NCI-H2171 treated with DMSO at 0.1 percent for 48 hours (cell line): Measurements from ENCODE around the gene NLRP6.
"Not testable (repeated sequence)": the region's sequence is repeated elsewhere in the genome, so short reads cannot be mapped to it uniquely, and the experiment has no call there.

Experiments
- DNase-seq: peaks from one replicate; lab custom pipeline; 2025; lab: John Stamatoyannopoulos, UW

The NLRP6 gene

DNA sequence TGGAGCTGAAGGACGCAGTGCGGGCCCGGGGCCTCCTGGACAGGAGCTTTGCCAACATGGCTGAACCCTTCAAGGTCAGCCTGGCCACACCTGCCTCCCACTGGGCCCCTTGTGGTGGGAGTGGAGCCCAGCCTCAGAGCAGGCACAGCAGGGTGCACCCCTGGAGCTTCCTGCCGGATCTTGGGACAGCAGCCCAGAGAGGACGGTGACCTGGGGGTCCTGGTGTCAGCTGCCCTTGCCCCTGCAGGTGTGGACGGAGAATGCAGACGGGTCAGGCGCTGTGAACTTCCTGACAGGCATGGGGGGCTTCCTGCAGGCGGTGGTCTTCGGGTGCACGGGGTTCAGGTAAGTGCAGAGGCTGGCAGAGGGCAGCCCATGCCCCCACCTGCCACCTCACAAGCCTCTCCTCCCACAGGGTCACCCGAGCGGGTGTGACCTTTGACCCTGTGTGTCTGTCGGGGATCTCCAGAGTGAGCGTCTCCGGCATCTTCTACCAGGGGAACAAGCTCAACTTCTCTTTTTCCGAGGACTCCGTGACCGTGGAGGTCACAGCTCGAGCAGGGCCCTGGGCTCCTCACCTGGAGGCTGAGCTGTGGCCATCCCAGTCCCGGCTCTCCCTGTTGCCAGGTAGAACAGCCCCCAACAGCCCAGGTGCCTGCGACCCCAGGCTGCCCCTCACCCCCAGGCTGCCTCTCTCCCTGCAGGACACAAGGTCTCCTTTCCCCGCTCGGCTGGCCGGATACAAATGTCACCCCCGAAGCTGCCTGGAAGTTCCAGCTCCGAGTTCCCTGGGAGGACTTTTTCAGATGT is 15.8 kb downstream of the NLRP6 start:
- no peak for DNase-seq

- no peak for DNase-seq
Observed at GRCh38 chr11:294780-295179, 16.6 kb downstream of the NLRP6 start.

- DNase-seq, result no peak
Observed at GRCh38 chr11:295351-296170, 17.4 kb downstream of the NLRP6 start.

GRCh38 chr11:296171-297050 is 18.2 kb downstream of the NLRP6 start:
- DNase-seq, result no peak

- no peak for DNase-seq
Observed at GRCh38 chr11:297051-297585, 18.9 kb downstream of the NLRP6 start.

DNA sequence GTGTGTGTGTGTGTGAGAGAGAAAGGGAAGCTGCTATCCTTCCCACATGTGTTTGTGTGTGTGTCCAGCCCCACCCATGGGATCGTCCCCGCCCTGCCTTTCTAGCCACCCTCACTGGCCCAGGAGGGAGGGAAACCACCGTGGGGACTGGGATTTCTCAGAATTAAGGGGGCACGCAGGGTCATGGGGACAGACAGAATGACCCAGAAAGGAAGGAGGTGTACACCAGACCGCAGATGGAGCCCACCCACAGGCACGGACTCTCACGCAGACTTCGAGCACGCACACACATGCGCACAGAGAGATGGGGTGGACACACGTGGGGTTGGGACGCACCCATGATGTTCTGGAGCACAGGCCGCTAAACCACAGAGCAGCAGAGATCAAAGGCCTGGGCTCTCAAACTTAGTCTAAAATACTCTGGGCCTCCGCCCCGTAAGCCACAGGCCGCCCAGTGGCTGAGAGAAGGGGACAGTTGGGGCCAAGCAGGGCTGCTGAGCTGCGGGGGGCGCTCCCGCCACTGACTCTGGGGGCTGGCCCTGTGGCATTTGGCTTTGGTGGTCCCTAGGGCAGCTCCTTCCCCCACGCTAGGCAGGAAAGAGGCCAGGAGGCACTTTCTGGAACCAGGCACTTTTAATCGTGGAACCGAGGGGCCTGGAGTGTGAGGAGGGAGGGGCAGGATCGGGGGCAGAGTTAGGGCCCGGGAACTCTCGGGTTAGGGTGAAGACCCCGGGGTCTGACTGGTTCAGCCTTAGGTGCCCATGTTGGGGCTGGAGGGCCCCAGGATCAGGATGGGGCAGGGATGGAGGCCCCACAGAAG is 19.6 kb downstream of the NLRP6 start:
- no peak for DNase-seq

DNA sequence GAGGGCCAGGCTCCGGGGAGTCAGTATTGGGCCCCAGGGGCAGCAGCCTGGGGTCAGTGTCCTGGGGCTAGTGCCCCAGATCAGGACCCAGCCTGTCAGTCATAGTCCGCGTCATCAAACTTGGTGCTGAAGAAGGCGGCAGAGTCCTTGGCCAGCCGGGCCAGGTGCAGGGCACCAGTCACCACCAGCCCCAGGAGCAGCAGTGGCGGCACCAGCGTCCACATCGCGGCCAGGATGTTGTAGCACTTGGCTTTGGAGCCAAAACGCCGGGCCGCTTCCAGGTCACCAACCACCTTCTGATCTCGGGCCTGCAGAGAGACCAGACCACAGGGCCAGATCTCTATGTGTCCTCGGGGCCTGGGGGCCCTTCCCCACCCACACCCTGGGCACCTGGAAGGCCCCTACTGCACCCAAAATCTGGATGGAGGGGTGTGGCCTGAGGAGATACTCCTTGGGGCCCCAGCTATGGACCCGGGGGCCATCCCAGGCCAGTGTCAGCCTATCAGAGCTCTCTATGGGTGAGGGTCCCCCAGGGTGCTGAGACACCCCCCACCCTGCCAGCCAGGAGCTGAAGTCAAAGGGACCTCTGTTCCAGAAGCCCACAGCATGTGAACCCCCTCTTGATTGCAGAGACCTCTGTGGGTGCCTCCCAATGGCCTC is 20.3 kb downstream of the NLRP6 start:
- no peak for DNase-seq

GRCh38 chr11:299081-299891 is 21.1 kb downstream of the NLRP6 start, which contains the start of gene IFITM5:
Gene IFITM5 (minus strand): TSS chr11:299526. CDS start chr11:299490, 36 bp downstream.
- no peak for DNase-seq

- DNase-seq, result no peak
Observed at GRCh38 chr11:299951-300735, 21.9 kb downstream of the NLRP6 start.

DNA sequence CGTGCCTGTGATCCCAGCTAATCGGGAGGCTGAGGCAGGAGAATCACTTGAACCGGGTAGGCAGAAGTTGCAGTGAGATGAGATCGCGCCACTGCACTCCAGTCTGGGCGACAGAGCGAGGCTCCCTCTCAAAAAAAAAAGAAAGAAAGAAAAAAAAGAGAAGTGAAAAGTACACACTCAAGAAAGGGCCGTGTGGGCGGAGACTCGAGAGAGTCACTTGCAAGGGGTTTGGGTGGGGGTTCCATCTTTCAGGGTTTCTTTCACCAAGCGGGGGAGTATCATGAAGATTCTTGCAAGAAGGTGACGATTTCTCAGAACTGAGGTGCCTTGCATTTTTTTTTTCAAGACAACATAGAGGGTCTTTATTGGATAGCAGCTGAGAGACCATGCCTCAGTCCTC is 25.2 kb downstream of the NLRP6 start:
- DNase-seq, result no peak

DNA sequence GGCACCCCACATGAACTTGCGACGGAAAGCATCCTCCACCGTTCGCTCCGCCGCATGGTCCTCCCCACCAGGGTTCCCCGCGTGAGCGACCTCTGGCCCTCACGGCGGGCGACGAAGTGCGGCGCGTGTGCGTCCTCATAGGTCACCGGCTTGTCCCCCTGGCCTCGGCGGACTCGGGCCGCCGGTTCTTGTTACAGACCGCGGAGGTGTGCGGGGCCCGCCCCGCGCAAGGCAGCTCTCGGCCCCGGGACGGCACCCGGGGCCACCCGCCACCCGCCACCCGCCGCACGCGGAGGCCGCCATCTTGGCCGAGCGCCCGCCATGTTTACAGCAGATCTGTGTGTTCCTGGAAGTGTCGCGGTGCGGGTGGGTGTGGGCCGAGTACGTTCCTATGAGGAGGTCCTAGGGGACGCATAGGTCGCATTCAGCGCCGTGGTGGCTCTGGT is 25.9 kb downstream of the NLRP6 start:
- DNase-seq, result no peak

- peak; percentile 4 for DNase-seq
Observed at GRCh38 chr11:304915-305843, 27.0 kb downstream of the NLRP6 start.

- no peak for DNase-seq
Observed at GRCh38 chr11:305844-306211, 27.6 kb downstream of the NLRP6 start.

GRCh38 chr11:306645-307371 is 28.6 kb downstream of the NLRP6 start:
- no peak for DNase-seq

GRCh38 chr11:307766-308708 is 29.8 kb downstream of the NLRP6 start, which contains the start of gene IFITM2:
Gene IFITM2 (plus strand): TSS chr11:307816. CDS start chr11:308193, 377 bp downstream.
- not testable (repeated sequence) for DNase-seq
